Left lung (tissue), 10 donors: Measurements from ENCODE around the gene SERPIND1. TPM values are rescaled to one million over a fixed set of nuclear protein-coding genes. Genes with fewer than 3 reads are reported as not detected.

ENCODE experiments used
- ATAC-seq: fragments of 200-7000 bp; cut with Tn5 transposase; one replicate; pipeline ENCODE4 v1.9.1; 2020; ENCODE audit warnings: moderate library complexity
- DNase-seq, 4 donors: peaks; one replicate each; pipeline ENCODE4 v3.0.0-alpha.2; 2013 to 2020
- H3K27ac ChIP-seq, 2 donors: fragments of 200-600 bp; sonication (generic) in 1 of 2; one replicate each; pipeline versions ENCODE4 v1.5.0 to v1.8.0; 2020 to 2021
- H3K27me3 ChIP-seq, 2 donors: fragments of 200-600 bp; sonication (generic) in 1 of 2; one replicate each; pipeline versions ENCODE4 v1.5.0 to v1.8.0; 2020 to 2021
- H3K36me3 ChIP-seq, 2 donors: fragments of 200-600 bp; sonication (generic) in 1 of 2; one replicate each; pipeline versions ENCODE4 v1.5.0 to v1.8.0; 2020 to 2021
- H3K4me1 ChIP-seq, 2 donors: fragments of 200-600 bp; one replicate each; pipeline ENCODE4 v1.8.0; 2021
- H3K4me3 ChIP-seq, 2 donors: fragments of 200-600 bp; sonication (generic) in 1 of 2; one replicate each; pipeline versions ENCODE4 v1.5.0 to v1.8.0; 2020 to 2021; ENCODE audit warnings: mild to moderate bottlenecking in 1 of 2
- H3K9me3 ChIP-seq, 2 donors: fragments of 200-600 bp; sonication (generic) in 1 of 2; one replicate each; pipeline versions ENCODE4 v1.5.0 to v1.8.0; 2020 to 2021
- CTCF ChIP-seq, 2 donors: fragments of 200-600 bp; sonication (generic) in 1 of 2; IDR thresholded peaks; one replicate each; pipeline versions ENCODE4 v1.5.0 to v1.8.0; 2021; ENCODE audit warnings: antibody characterized with exemption in 2 of 2
- intact Hi-C, 2 donors: fragments of 100-400 bp; cut with DNase I; formaldehyde crosslinking; loops; one replicate each; pipeline versions ENCODE4 v1.11.2 to v1.14.2; 2022
- polyA plus RNA-seq, 6 donors: library from polyadenylated mRNA; unstranded; fragments of 120-200 nt; gene quantifications; one replicate each; pipeline ENCODE4 v1.2.1, GENCODE V29; 2013; ENCODE audit not compliant: insufficient read length in 6 of 6
- total RNA-seq, 2 donors: library from RNA; stranded (reverse); fragmentation: NEBNext Ultra II Directional; extraction: Animal tissue kit (Norgen Biotek cat#: 25700); gene quantifications; one replicate each; pipeline ENCODE4 v1.2.1, GENCODE V29; 2021
- donor health status: DM: no; HTN: yes; CAD: no.
- donor health status: DM: no; HTN: no; CAD: no.

Gene SERPIND1
- total and polyA plus RNA-seq, 8 donors: 0.13 to 3.5 (median 0.40) TPM; not detected in 1

- Histone ChIP-seq H3K36me3 (peaks cover 0 to 96% of the 10 kb centered on the region in 2 donors), H3K4me1 (no peaks in the 10 kb centered on the region), H3K27ac (no peak overlapping the region), H3K4me3 (no peak overlapping the region), H3K27me3 (no peaks in the 10 kb centered on the region), H3K9me3 (no peaks in the 10 kb centered on the region)
- TF ChIP-seq CTCF (IDR thresholded peaks at IDR 0.05): no peak
- DNase-seq (no peak), ATAC-seq (no peak)
- intact Hi-C loops: no loop called here
Observed at GRCh38 chr22:20793748-20794649, 20.1 kb downstream of the SERPIND1 start.

- TF ChIP-seq CTCF (IDR thresholded peaks at IDR 0.05): no peak
- ATAC-seq (no peak), DNase-seq (no peak)
- intact Hi-C loops: no loop called here
- no peaks in the 10 kb centered on the region for H3K4me1 ChIP-seq
- no peak overlapping the region for H3K4me3 ChIP-seq
- H3K27ac ChIP-seq: no peak overlapping the region
- H3K36me3 ChIP-seq: peaks cover 0 to 96% of the 10 kb centered on the region in 2 donors
- H3K27me3 ChIP-seq: no peaks in the 10 kb centered on the region
- no peaks in the 10 kb centered on the region for H3K9me3 ChIP-seq
Observed at GRCh38 chr22:20794650-20795413, 20.9 kb downstream of the SERPIND1 start.

GRCh38 chr22:20796731-20797130 is 22.8 kb downstream of the SERPIND1 start:
- intact Hi-C loops: no loop called here
- no peak for DNase-seq
- Histone ChIP-seq H3K27me3 (no peaks in the 10 kb centered on the region), H3K9me3 (no peaks in the 10 kb centered on the region), H3K36me3 (peaks cover 0 to 99% of the 10 kb centered on the region in 2 donors), H3K27ac (no peak overlapping the region), H3K4me3 (no peak overlapping the region), H3K4me1 (no peaks in the 10 kb centered on the region)
- ATAC-seq: no peak
- no peak for TF ChIP-seq CTCF (IDR thresholded peaks at IDR 0.05)

- no peak overlapping the region for H3K4me3 ChIP-seq
- no peaks in the 10 kb centered on the region for H3K9me3 ChIP-seq
- H3K36me3 ChIP-seq: peaks cover 0 to 99% of the 10 kb centered on the region in 2 donors
- no peak for DNase-seq
- no peaks in the 10 kb centered on the region for H3K4me1 ChIP-seq
- H3K27ac ChIP-seq: no peak overlapping the region
- no peaks in the 10 kb centered on the region for H3K27me3 ChIP-seq
- no peak for TF ChIP-seq CTCF (IDR thresholded peaks at IDR 0.05)
- no peak for ATAC-seq
- intact Hi-C loops: no loop called here
Observed at GRCh38 chr22:20798218-20798617, 24.3 kb downstream of the SERPIND1 start.

GRCh38 chr22:20798974-20799373 is 25.1 kb downstream of the SERPIND1 start:
- DNase-seq: no peak
- no peak overlapping the region for H3K27ac ChIP-seq
- no peak for TF ChIP-seq CTCF (IDR thresholded peaks at IDR 0.05)
- peaks cover 0 to 99% of the 10 kb centered on the region in 2 donors for H3K36me3 ChIP-seq
- ATAC-seq: no peak
- no peaks in the 10 kb centered on the region for H3K27me3 ChIP-seq
- intact Hi-C loops: no loop called here
- H3K4me1 ChIP-seq: no peaks in the 10 kb centered on the region
- no peak overlapping the region for H3K4me3 ChIP-seq
- no peaks in the 10 kb centered on the region for H3K9me3 ChIP-seq
